ENCODE measurements around the gene OR2T10. TPM values are rescaled to one million over a fixed set of nuclear protein-coding genes. Genes with fewer than 3 reads are reported as not detected.
"Not testable (repeated sequence)": the region's sequence is repeated elsewhere in the genome, so short reads cannot be mapped to it uniquely, and the experiment has no call there.

Gene OR2T10, protein sequence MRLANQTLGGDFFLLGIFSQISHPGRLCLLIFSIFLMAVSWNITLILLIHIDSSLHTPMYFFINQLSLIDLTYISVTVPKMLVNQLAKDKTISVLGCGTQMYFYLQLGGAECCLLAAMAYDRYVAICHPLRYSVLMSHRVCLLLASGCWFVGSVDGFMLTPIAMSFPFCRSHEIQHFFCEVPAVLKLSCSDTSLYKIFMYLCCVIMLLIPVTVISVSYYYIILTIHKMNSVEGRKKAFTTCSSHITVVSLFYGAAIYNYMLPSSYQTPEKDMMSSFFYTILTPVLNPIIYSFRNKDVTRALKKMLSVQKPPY
- total RNA-seq: not detected

DNA sequence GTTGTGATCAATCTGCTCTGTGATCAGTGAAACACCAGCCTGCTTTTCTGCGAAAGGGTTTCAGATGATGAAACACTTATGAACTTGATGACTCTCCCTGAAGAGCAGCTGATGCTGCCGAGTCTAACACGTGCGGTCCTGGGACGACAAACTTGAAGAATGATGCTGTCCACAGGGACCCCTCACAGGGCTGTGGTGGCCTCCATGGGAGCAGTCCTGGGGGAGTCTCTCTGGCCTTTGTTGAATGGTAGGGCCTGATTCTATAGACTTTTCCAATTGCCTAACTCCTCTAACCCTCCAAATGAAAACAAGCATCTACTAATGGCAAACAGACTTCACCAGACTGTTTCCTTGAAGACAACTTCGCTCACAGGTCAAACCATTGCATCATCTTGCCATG is at the start of gene OR2T10:
TSS of gene OR2T10 (minus strand) at position 112 of the 400 bp plus-strand sequence. CDS start 3,932 bp downstream, outside the sequence.
- no peak for DNase-seq

DNA sequence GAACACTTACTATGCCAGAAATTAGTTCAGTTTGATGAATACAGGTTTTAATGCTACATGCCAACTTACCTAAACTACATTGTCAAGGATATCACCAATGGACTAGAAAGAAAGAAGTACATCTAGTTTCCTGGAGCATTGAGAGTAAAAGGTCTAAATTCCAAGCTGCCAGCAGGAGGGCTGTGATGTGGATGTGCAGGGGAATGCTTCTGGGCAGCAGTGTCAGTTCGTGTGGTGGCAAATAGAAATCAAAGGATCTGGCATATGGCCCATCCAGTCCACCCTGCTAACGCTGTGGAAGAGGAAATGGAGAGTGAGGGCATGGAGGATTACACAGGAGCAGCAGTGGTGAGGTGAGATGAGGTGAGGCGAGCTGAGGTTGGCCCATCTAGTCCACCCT is 47.7 kb upstream of the OR2T10 start, which contains the start of gene OR2T35:
TSS of gene OR2T35 (minus strand) at position 101 of the 400 bp plus-strand sequence. CDS start 6,020 bp downstream, outside the sequence.
- not testable (repeated sequence) for DNase-seq

DNA sequence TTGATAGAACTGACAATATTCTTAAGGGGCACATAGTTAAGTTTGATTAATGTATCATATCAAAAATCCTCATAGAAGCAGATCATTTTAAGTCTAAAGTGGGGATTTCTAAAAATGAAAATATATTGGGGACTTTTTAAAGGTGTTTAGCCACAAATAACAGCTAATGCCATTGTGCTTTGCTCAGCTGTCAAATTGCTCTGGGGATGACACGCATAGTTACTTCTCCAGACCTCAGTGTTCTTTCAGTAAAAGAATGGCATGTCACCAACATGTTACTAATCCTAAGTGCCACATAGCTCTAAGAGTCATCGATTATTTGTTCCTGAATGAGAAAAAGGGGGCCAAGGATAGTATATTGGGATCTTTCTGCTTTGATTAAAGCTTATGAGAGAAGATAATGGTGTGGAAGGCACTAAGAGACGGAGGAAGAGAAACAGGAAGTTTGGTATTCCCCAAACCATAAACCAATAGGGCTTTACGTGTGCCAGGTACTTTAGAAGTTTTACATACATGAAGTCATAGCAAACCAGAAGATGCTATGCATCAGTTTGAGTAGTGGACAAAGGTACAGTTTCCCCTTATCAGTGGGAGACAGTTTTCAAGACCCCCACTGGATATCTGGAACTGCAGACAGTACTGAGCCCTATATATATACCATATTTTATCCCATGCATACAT is 45.6 kb upstream of the OR2T10 start:
- DNase-seq: not testable (repeated sequence)

DNA sequence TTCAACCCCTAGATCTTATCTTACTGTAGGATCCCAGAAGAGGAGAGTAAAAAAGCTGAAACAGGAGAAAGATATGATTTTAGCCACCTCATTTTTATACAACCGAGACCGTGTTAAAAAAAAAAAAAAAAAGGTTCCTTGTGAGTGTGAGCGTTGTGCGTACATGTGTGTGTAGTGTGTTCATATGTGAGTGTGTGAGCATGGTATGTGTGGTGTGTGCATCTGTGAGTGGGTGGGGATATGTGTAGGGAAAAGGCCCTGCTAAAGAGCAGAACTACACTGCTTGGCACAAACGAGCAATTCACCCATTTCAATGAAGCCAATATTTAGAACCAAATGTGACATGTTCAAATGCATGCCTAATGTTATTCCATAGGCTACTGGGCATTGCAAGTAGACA is 44.1 kb upstream of the OR2T10 start:
- DNase-seq: not testable (repeated sequence)

DNA sequence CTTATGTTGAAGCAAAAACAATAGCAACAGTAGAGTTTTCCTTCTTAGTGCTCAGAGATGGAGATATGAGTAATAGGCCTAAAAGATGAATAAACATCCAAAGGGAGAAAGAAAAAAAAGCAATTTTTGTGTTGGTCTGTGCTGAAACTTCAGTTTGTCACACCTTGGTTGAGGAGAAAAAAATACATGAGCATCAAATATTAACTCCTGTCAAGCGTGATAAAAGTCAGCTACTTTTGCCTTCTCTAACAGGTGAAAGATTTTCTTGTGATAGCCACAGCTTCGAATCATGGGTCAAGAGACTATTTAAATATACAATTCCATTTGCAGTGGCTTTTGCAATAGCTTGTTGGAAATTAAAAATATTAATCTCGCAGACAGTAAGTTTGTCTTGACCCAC is 43.4 kb upstream of the OR2T10 start:
- DNase-seq: not testable (repeated sequence)

DNA sequence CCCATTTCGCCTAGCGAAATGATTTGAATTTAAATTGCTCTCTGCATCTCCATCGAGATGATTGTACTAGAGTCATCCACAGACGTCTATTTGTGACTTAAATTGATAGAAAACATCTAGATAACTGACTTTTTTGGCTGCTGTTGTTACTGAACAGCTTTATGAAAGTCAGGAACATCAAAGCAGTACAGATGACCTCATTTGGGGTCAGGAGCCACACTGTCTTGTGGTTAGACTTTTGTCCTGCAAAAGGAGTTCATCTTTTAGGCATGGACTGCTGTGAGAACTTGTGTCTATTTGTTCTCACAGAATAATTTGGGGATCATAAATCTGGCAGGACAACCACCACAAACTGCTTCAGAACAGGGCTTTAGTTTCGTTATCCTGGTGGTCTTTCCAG is 42.2 kb upstream of the OR2T10 start:
- DNase-seq: not testable (repeated sequence)

DNA sequence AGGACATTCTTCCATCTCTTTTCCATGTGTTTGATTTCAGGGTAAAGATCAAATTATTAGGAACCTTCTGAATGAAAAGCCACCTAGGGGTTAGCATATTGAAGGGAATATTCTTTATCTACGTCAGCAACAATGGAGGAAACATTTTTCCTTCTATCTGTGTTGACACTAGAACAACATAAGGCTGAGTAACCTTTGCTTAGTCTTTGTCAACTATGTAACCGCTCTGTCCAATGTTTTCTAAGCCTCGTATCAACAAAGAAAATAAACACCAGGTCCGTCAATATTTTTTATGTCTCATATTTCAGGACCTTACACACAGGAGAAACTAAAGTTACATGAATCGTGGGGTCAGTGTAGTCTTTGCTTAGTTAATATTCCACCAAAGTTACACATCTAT is 39.1 kb upstream of the OR2T10 start:
- not testable (repeated sequence) for DNase-seq

DNA sequence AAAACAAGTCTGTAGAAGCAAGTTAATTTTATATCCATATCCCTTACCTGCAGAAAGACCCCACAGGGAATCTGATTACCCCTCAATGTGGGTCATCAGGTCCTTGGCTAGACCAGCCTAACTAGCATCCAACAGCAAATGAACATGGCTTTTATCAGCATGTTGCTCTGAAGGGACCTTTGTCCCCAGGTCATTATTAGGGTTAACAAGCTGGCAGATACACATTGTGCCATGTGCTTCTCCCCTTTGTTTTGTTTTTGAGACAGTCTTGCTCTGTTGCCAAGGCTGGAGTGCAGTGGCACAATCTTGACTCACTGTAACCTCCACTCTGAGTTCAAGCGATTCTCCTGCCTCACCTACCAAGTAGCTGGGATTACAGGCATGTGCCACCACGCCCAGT is 37.5 kb upstream of the OR2T10 start, which contains the start of gene OR2T11:
TSS of gene OR2T11 (minus strand) at position 101 of the 400 bp plus-strand sequence. CDS start 7,963 bp downstream, outside the sequence.
- DNase-seq: not testable (repeated sequence)

DNA sequence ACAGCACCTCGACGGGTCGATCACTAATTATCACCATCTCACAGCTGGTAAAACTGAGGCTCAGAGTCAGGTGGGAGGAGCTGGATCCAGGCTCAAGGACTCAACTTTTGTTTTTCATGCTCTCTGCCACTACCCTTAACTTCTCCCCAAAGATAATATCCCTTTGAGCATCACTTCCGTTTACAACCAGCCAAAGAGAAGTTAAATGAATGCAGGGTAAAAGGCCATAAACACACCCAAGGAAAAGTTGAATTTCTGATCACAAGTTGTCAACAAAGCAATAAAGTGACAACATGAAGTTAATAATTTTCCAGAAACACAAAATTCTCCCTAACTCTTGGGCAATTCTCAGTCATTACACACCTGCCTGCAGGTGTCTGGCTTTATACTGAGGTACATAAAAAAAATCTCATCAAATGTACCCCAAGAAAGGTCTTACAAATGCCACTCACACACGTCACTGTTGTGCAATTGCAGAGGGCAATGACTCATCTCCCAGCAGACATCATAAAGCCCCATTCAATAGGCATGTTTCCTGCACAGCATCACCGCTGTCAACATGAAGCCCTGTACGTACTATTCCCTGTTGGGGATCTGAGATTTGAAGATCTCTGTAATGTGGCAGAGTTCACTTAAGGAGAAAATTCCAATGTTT is 34.0 kb upstream of the OR2T10 start:
- DNase-seq: no peak

DNA sequence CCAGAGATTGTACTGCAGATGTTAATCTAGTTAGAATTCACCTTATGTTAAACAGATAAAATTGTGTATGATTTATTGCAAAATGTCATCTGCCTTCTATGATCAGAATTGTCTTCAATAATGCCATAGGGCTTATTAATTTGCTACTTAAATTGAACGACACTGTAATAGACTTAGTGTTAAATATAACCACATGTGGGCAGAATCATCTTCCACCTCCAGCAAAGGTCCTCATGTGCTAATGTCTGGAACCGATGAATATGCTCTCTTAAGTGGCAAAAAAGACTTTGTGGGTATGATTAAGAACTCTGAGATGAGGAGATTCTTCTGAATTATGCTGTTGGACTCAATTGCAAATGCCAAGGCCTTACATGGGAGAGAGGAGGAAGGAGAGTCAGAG is 33.1 kb upstream of the OR2T10 start:
- DNase-seq: no peak

DNA sequence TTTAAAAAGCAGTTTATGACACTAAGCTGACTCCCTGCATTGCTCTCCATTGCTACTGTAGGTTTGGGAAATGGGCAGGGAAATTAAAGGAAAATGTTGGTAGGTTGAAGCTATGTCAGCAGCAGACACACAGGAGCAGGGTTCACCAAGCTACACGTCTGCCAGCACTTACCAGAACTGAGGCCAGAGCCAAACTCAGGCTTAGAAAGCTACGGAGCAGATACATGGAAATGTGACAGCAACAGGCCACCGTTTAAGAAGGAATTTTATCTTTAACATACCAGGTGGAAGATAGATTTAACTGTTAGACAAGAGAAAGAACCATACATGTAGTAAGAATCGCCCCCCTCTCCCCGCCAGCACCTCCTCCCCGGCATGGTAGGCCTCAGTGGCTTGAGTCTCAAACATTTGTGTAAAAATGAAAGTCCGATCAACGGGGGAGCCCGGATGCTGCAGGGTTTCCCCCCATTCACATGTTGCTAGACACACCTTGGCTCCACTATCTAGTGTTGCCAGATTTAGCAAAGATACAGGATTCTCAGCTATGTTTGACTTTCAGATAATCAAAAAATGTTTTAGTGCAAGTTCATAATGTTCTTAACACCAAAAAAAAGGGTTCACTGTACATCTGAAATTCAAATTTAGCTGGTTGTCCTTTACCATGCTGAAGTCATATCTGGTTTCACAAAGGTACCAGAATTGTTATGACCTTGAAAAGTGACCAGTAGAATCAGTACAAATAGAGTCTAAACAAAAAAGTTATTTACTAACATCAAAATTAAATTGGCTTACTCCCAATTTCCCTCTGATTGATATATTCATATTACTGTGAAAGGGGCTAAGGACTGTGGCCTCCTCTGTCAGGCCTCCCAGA is 30.7 kb upstream of the OR2T10 start:
- DNase-seq: no peak

DNA sequence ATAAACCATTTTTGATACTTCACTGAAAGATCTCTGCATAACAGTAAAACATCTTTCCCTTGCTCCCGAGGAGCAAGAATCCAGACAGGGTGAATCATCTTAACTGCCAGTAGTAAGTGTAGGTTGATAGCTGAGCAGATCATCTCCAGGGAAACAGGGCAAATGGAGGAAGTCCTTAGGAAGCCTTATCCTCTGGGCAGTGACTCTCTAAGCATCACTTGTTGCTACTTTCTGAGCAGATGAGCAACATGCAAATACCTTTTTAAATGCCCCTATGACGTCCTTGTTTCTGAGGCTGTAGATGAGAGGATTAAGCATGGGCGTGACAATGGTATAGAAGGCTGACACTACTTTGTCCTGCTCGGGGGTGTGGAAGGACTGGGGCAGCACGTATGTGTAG is 28.5 kb upstream of the OR2T10 start:
- DNase-seq: no peak

DNA sequence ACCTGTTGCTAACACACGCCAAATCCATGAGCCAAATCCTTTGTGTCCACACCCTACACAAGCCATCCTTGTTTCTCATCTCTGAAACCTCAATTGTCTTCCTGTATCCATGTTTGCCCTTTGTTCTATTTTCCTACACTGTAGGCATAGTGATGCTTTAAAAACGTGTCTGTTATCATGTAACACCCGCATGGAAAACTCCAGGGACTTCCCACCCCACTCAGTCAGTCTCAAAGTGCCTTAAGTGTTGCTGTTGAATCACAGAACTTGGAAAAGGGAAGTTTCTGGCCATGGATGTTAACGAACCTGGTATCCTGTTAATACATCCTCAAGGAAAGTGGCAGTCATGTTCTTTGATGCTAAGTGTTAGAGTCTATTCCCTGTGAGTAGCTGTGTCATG is 27.7 kb upstream of the OR2T10 start:
- DNase-seq: no peak

DNA sequence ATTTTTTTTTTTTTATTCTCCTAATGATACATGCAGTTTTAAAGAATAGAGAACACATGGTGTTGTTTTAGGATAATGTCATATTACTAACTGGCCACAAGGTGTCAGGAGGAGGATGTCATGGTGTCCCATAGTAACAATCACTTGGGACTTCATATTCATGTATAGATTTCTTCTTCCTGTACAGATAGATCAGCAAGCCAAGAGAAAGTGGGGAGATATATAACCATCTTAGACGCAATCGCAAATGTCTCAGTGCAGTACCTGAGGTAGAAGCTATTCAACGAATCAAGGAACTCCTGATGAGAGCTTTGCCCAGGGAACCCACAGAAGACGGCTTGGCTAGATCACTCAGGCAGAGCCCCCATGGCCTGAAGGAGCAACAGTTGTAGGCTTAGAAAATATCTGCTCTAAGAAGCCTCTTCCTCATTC is 25.1 kb upstream of the OR2T10 start:
- peak; percentile 0 for DNase-seq

DNA sequence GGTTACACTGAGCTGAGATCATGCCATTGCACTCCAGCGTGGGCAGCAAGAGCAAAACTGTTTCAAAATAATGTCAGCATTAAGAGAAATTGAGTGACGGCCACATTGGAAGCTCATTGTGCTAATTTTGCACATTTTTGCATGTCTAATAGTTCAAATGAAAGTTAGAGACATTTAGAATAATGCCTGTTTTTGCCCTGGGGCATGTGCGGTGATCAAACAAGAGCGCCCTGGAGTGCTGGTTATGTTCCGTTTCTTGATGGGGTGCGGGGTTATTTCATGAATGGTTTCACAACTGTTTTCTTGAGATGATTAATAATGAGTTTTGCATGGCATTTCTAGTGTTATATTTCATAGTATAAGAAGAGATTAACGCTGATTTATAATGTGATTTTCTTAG is 24.3 kb upstream of the OR2T10 start:
- DNase-seq: no peak

DNA sequence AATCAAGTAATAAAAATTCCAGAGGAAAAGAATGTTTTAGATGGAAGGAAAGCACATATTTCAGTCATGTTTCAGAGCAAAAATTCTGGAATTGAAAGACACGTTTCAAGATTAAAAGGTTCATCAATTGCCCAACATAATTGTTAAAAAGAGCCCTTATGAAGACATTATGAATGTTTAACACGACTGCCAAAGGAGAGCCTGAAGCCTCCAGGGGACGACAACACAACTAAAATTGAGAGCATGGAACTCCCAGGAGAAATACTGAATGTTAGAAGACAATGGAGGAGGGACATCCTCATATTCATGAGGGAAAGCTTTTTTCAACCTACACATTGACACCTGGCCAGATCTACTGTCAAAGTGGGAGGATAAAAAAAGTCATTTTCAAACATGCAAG is 21.4 kb upstream of the OR2T10 start:
- peak; percentile 2 for DNase-seq

DNA sequence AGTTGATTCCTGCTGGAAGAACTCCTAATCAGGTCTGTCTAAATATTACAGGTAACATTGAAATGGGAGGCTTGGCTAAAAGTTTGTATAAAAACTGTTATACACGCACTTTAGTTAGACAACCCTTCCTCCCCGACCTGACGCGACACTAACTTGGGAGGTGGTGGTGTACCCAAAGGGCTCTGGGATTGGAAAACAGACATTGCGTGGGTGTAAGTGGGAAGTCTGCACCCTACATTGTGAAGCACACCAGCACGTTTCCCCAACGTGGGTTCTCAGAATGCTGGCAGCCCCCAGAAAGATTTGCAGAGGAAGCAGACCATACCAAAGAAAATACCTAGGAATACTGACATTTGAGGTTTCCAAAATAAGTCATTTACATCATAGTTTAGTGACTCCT is 20.6 kb upstream of the OR2T10 start:
- DNase-seq: no peak

DNA sequence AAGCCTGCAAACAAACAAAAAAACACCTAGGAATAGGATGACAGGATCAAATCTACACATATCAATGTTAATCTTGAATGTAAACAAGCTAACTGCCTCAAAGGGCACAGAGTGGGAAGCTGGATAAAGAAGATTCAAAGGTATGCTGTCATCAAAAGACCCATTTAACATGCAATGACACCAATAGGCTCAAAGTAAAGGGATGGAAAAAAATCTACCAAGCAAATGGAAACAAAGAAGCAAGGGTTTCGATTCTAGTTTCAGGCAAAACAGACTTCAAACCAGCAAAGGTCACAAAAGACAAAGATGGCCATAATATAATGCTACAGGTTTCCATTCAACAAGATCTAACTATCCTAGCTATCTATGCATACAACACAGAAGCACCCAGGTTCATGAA is 16.2 kb upstream of the OR2T10 start:
- DNase-seq: no peak

DNA sequence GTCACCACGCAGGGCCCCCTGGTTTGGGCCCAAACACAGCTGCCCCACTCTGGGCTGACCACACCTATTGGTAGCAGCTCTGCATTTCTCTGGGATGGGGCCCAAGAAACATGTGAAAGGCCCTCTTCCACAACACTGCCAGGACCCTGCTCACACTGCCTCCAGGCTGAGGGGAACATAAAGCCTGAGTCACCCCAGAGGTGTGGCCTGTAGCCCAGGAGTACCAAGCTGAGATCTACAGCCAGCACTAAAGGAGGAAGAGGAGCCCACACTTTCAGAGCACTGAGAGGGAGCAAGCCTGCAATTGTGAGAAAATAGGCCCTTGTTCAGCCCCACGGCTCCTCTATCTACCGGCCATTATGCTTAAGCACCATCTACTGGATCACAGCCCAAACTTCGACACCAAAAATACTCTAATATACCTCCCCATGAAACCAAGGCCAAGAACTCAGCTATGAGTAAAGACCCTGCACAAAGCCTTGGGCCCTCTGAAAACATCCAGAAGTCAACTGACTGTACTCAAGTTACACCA is 14.4 kb upstream of the OR2T10 start:
- no peak for DNase-seq

DNA sequence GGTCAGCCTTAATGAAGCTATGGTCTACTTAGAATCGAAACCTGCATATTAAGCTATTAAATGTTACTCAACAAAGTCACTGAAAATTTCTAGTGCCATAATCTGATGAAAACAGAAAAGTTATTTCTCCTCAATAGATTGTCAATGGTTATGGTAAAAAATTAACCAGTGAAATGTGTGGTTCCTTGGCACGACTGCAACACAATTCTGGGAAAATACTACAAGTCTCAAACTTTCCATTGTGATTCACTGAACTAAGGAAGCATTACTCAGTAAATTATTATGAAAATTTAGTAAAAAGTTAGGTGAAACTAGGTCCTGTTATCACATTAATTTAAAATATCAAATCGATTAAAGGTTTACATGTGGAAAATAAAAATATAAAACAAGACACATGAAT is 12.8 kb upstream of the OR2T10 start:
- no peak for DNase-seq

DNA sequence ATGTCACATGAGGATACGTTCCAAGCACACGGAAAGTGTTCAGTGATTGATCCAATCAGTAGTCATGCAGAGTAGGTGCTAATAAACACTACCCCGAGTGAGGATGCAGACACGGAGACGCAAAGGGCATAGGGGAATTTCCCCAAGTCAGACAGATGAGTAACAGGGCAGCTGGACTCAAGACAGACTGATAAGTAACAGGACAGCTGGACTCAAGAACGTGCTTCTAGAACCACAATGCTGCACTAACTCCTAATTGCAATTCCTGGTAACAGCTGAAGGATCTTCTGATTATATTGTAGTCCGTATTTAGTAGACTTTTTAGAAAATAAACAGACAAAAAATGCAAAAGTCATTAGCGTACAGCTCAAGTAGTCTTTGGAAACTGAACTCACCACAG is 1.9 kb upstream of the OR2T10 start:
- DNase-seq: no peak

DNA sequence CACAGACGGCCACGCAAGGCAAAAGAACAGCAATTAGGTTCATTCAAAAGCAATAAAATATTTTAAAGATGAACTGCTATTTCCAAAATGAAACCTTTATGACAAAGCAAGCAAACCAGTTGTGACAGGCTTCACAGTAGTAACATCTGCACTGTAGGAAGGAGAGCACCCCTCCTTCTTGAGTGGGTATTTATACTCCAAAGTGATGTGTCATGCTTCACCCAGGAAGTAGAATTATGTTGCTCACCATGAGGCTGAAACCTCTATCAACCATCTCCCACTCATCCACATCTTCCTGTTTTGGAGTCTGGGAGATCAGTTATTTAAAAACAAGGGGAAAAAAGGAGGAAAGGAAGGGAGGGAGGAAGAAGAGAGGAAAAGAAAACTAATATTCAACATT is 885 bp downstream of the OR2T10 start:
- DNase-seq: no peak

Data from tongue (tissue), 2 donors.